ENCODE results near the gene LEFTY2.

DNA sequence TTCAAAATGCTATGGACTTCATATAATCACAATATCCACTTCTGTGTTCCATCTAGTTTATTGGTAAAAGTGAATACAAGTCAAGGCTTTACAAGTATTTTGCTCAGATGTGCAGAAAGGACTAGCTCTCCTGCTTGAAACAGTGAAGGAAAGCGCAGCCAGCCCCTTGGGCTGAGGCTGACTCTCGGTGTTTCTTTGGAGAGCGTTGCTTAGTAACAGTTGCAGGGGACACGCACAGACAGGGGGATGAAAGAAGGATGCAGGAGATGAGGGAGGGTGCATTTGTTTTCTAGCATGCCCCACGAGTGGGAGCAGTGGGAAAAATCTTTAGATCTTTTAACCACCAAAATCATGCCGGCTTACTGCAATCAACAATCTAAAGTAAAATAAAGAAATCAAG lies 26.1 kb downstream of the LEFTY2 start:
- TF ChIP-seq TAF1 (IDR thresholded peaks at IDR 0.05; ENCODE audit: borderline replicate concordance, low read depth, low read length) (no peak), RFX5 (IDR thresholded peaks at IDR 0.05; ENCODE audit: low read length) (no peak), RAD21 (IDR thresholded peaks at IDR 0.05; ENCODE audit: low read length) (no peak), YY1 (IDR thresholded peaks at IDR 0.05; ENCODE audit: low read depth) (no peak), JUND (IDR thresholded peaks at IDR 0.05) (no peak), GABPA (IDR thresholded peaks at IDR 0.05; ENCODE audit: low read depth) (no peak), POLR2AphosphoS5 (IDR thresholded peaks at IDR 0.05; ENCODE audit: low read depth, low read length) (no peak), ELF1 (IDR thresholded peaks at IDR 0.05) (no peak)
- TF ChIP-seq, protein P1, sequence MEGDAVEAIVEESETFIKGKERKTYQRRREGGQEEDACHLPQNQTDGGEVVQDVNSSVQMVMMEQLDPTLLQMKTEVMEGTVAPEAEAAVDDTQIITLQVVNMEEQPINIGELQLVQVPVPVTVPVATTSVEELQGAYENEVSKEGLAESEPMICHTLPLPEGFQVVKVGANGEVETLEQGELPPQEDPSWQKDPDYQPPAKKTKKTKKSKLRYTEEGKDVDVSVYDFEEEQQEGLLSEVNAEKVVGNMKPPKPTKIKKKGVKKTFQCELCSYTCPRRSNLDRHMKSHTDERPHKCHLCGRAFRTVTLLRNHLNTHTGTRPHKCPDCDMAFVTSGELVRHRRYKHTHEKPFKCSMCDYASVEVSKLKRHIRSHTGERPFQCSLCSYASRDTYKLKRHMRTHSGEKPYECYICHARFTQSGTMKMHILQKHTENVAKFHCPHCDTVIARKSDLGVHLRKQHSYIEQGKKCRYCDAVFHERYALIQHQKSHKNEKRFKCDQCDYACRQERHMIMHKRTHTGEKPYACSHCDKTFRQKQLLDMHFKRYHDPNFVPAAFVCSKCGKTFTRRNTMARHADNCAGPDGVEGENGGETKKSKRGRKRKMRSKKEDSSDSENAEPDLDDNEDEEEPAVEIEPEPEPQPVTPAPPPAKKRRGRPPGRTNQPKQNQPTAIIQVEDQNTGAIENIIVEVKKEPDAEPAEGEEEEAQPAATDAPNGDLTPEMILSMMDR (IDR thresholded peaks at IDR 0.05) = no peak
- TF ChIP-seq, protein P2, sequence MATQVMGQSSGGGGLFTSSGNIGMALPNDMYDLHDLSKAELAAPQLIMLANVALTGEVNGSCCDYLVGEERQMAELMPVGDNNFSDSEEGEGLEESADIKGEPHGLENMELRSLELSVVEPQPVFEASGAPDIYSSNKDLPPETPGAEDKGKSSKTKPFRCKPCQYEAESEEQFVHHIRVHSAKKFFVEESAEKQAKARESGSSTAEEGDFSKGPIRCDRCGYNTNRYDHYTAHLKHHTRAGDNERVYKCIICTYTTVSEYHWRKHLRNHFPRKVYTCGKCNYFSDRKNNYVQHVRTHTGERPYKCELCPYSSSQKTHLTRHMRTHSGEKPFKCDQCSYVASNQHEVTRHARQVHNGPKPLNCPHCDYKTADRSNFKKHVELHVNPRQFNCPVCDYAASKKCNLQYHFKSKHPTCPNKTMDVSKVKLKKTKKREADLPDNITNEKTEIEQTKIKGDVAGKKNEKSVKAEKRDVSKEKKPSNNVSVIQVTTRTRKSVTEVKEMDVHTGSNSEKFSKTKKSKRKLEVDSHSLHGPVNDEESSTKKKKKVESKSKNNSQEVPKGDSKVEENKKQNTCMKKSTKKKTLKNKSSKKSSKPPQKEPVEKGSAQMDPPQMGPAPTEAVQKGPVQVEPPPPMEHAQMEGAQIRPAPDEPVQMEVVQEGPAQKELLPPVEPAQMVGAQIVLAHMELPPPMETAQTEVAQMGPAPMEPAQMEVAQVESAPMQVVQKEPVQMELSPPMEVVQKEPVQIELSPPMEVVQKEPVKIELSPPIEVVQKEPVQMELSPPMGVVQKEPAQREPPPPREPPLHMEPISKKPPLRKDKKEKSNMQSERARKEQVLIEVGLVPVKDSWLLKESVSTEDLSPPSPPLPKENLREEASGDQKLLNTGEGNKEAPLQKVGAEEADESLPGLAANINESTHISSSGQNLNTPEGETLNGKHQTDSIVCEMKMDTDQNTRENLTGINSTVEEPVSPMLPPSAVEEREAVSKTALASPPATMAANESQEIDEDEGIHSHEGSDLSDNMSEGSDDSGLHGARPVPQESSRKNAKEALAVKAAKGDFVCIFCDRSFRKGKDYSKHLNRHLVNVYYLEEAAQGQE (IDR thresholded peaks at IDR 0.05; ENCODE audit: low read depth, low read length) = no peak
- TF ChIP-seq, protein P3, sequence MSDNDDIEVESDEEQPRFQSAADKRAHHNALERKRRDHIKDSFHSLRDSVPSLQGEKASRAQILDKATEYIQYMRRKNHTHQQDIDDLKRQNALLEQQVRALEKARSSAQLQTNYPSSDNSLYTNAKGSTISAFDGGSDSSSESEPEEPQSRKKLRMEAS (IDR thresholded peaks at IDR 0.05; ENCODE audit: low read depth) = no peak

Measured in SK-N-SH (cell line).